WTC11 (cell line): ENCODE measurements around the gene RBM48. TPM values are rescaled to one million over a fixed set of nuclear protein-coding genes. Genes with fewer than 3 reads are reported as not detected.

Experiments used
- ATAC-seq: fragments of 200-7000 bp; cut with Tn5 transposase; 2 replicates; pipeline ENCODE4 v1.10.0; 2021; ENCODE audit warnings: mild to moderate bottlenecking, moderate library complexity
- CTCF ChIA-PET: fragments of 300-600 bp; sonication (Branson Sonifier 250); formaldehyde crosslinking; loops from one replicate; lab custom pipeline; 2021; ENCODE audit warnings: antibody characterized with exemption; lab: Charles Lee
- POLR2A ChIA-PET: fragments of 350-600 bp; sonication (Branson Sonifier 250); formaldehyde crosslinking; loops from one replicate; lab custom pipeline; 2021; ENCODE audit warnings: antibody characterized with exemption; lab: Charles Lee
- DNase-seq: peaks from one replicate; pipeline ENCODE4 v3.0.0; 2021; ENCODE audit warnings: low spot score
- H3K27ac Mint-ChIP-seq: 2 replicates; pipeline ENCODE4 v1.8.0; 2021; ENCODE audit warnings: mixed read lengths
- H3K27me3 Mint-ChIP-seq: 2 replicates; pipeline ENCODE4 v1.8.0; 2021; ENCODE audit warnings: low read depth, mild to moderate bottlenecking, moderate library complexity, mixed read lengths
- H3K36me3 Mint-ChIP-seq: 2 replicates; pipeline ENCODE4 v1.8.0; 2021; ENCODE audit warnings: mixed read lengths
- H3K4me1 Mint-ChIP-seq: 2 replicates; pipeline ENCODE4 v1.8.0; 2022; ENCODE audit warnings: mixed read lengths
- H3K4me3 Mint-ChIP-seq: 2 replicates; pipeline ENCODE4 v1.8.0; 2021; ENCODE audit warnings: mild to moderate bottlenecking, moderate library complexity, mixed read lengths
- H3K9me3 Mint-ChIP-seq: 2 replicates; pipeline ENCODE4 v1.8.0; 2021; ENCODE audit warnings: mixed read lengths
- AR ChIP-seq: fragments of 250-450 bp; sonication (Bioruptor Pico); IDR thresholded peaks from 2 replicates; pipeline ENCODE4 v1.9.0; 2021; ENCODE audit warnings: mild to moderate bottlenecking
- ATF3 ChIP-seq: sonication (generic); formaldehyde crosslinking; conservative IDR thresholded peaks from 2 replicates; pipeline ENCODE4 v1.8.1; 2022; ENCODE audit warnings: mild to moderate bottlenecking, missing genetic modification reagents
- CBFB ChIP-seq: sonication (generic); formaldehyde crosslinking; IDR thresholded peaks from 2 replicates; pipeline ENCODE4 v1.8.1; 2022; ENCODE audit warnings: mild to moderate bottlenecking, low read depth, missing genetic modification reagents
- CREB1 ChIP-seq: sonication (generic); formaldehyde crosslinking; IDR thresholded peaks from 2 replicates; pipeline ENCODE4 v1.8.0; 2023; ENCODE audit warnings: mild to moderate bottlenecking, missing genetic modification reagents
- E2F1 ChIP-seq: sonication (generic); formaldehyde crosslinking; IDR thresholded peaks from 2 replicates; pipeline ENCODE4 v1.8.0; 2022; ENCODE audit warnings: mild to moderate bottlenecking, missing genetic modification reagents
- ESRRA ChIP-seq: sonication (generic); formaldehyde crosslinking; IDR thresholded peaks from 2 replicates; pipeline ENCODE4 v1.8.1; 2022; ENCODE audit warnings: mild to moderate bottlenecking, missing genetic modification reagents, borderline replicate concordance
- FOXP1 ChIP-seq: sonication (generic); formaldehyde crosslinking; IDR thresholded peaks from 2 replicates; pipeline ENCODE4 v1.8.0; 2022; ENCODE audit warnings: missing genetic modification reagents, mild to moderate bottlenecking, moderate library complexity, borderline replicate concordance
- HMGA2 ChIP-seq: fragments of 250-450 bp; sonication (Bioruptor Pico); IDR thresholded peaks from 2 replicates; pipeline ENCODE4 v1.4.0; 2021; ENCODE audit warnings: mild to moderate bottlenecking, moderate library complexity
- KAT7 ChIP-seq: sonication (generic); formaldehyde crosslinking; IDR thresholded peaks from 2 replicates; pipeline ENCODE4 v1.8.1; 2023; ENCODE audit warnings: missing genetic modification reagents, mild to moderate bottlenecking, borderline replicate concordance
- MXD4 ChIP-seq: fragments of 250-450 bp; sonication (Bioruptor Pico); IDR thresholded peaks from 2 replicates; pipeline ENCODE4 v1.8.0; 2021; ENCODE audit warnings: mild to moderate bottlenecking, moderate library complexity, borderline replicate concordance
- NR1H2 ChIP-seq: sonication (generic); formaldehyde crosslinking; IDR thresholded peaks from 2 replicates; pipeline ENCODE4 v1.9.0; 2021; ENCODE audit warnings: mild to moderate bottlenecking, moderate library complexity, missing genetic modification reagents
- NR2C2 ChIP-seq: sonication (generic); formaldehyde crosslinking; IDR thresholded peaks from 2 replicates; pipeline ENCODE4 v1.8.0; 2022; ENCODE audit warnings: mild to moderate bottlenecking, missing genetic modification reagents
- NR3C1 ChIP-seq: sonication (generic); formaldehyde crosslinking; conservative IDR thresholded peaks from 2 replicates; pipeline ENCODE4 v1.8.1; 2023; ENCODE audit warnings: low read depth, mild to moderate bottlenecking, missing genetic modification reagents
- SMAD3 ChIP-seq: sonication (generic); formaldehyde crosslinking; IDR thresholded peaks from 2 replicates; pipeline ENCODE4 v1.8.0; 2022; ENCODE audit warnings: missing genetic modification reagents, mild to moderate bottlenecking, borderline replicate concordance
- USF1 ChIP-seq: sonication (generic); formaldehyde crosslinking; IDR thresholded peaks from 2 replicates; pipeline ENCODE4 v1.8.0; 2022; ENCODE audit warnings: mild to moderate bottlenecking, missing genetic modification reagents
- ZBTB21 ChIP-seq: sonication (generic); formaldehyde crosslinking; IDR thresholded peaks from 2 replicates; pipeline ENCODE4 v1.8.1; 2023; ENCODE audit warnings: mild to moderate bottlenecking, missing genetic modification reagents, borderline replicate concordance
- ZMAT4 ChIP-seq: fragments of 250-450 bp; sonication (Bioruptor Pico); IDR thresholded peaks from 2 replicates; pipeline ENCODE4 v1.9.0; 2021; ENCODE audit warnings: mild to moderate bottlenecking
- ZNF263 ChIP-seq: sonication (generic); formaldehyde crosslinking; IDR thresholded peaks from 2 replicates; pipeline ENCODE4 v1.8.1; 2022; ENCODE audit warnings: low read depth, mild to moderate bottlenecking, moderate library complexity, missing genetic modification reagents
- total RNA-seq: library from RNA; stranded (reverse); gene quantifications from 3 replicates; pipeline ENCODE4 v1.2.3, GENCODE V29; 2021

The RBM48 gene
- total RNA-seq, 1 experiment from 2014 or later, result 8.0 TPM

GRCh38 chr7:92546856-92547497, 18.4 kb downstream of the RBM48 start (continued):
- TF ChIP-seq ESRRA (no peak), MXD4 (CRISPR knock-in tag) (no peak)

GRCh38 chr7:92547579-92547978, 19.0 kb downstream of the RBM48 start:
- TF ChIP-seq USF1 (CRISPR knock-in tag), result no peak
- peaks cover 6% of the 10 kb centered on the region for H3K9me3 Mint-ChIP-seq
- no peak overlapping the region for H3K27ac Mint-ChIP-seq
- ChIA-PET POLR2A (no interaction called here), CTCF (no interaction called here)
- peaks cover 6% of the 10 kb centered on the region for H3K36me3 Mint-ChIP-seq
- H3K4me1 Mint-ChIP-seq, result no peaks in the 10 kb centered on the region
- DNase-seq, result no peak
- no peak overlapping the region for H3K4me3 Mint-ChIP-seq
- peaks cover 4% of the 10 kb centered on the region; the same call in 1 of the 2 replicates for H3K27me3 Mint-ChIP-seq
- ATAC-seq, result no peak

GRCh38 chr7:92550194-92550593, 21.6 kb downstream of the RBM48 start:
- POLR2A ChIA-PET, result no interaction called here
- TF ChIP-seq CBFB (no peak), NR2C2 (CRISPR knock-in tag) (no peak), HMGA2 (CRISPR knock-in tag) (no peak), AR (CRISPR knock-in tag) (no peak), ZNF263 (no peak), NR1H2 (no peak), ATF3 (CRISPR knock-in tag) (no peak), E2F1 (CRISPR knock-in tag) (no peak), ZBTB21 (no peak), SMAD3 (CRISPR knock-in tag) (no peak), NR3C1 (no peak), CREB1 (CRISPR knock-in tag) (no peak), FOXP1 (no peak), KAT7 (no peak), ZMAT4 (CRISPR knock-in tag) (no peak)
- no peaks in the 10 kb centered on the region for H3K9me3 Mint-ChIP-seq
- CTCF ChIA-PET, result no interaction called here
- no peaks in the 10 kb centered on the region for H3K27me3 Mint-ChIP-seq
- no peaks in the 10 kb centered on the region for H3K4me1 Mint-ChIP-seq
- DNase-seq (no peak), ATAC-seq (no peak)
- H3K36me3 Mint-ChIP-seq, result no peaks in the 10 kb centered on the region
- H3K27ac Mint-ChIP-seq, result no peak overlapping the region
- no peak overlapping the region for H3K4me3 Mint-ChIP-seq
